ENCODE results near the gene AS3MT. TPM values are rescaled to one million over a fixed set of nuclear protein-coding genes. Genes with fewer than 3 reads are reported as not detected.
"Not testable (repeated sequence)": the region's sequence is repeated elsewhere in the genome, so short reads cannot be mapped to it uniquely, and the experiment has no call there.

Gene AS3MT
- total RNA-seq, 1 experiment from 2014 or later = 0.35 TPM

GRCh38 chr10:102927311-102928010 lies 58.2 kb downstream of the AS3MT start:
- no peak overlapping the region for H3K4me3 Mint-ChIP-seq (ENCODE audit: low read depth, unreplicated experiment)
- intact Hi-C loops (cut with micrococcal nuclease; ENCODE audit: unreplicated experiment) = no loop called here
- no peaks in the 10 kb centered on the region for H3K4me1 Mint-ChIP-seq (ENCODE audit: low read depth, unreplicated experiment)
- no peaks in the 10 kb centered on the region for H3K27me3 Mint-ChIP-seq (ENCODE audit: unreplicated experiment)
- H3K36me3 Mint-ChIP-seq (ENCODE audit: insufficient read depth, unreplicated experiment) = no peaks in the 10 kb centered on the region
- no peak for DNase-seq
- no TSS peak for BruUV-seq (replicated peaks)
- no peak overlapping the region for H3K27ac Mint-ChIP-seq (ENCODE audit: unreplicated experiment)
- CTCF ChIA-PET = no interaction called here
- H3K9me3 Mint-ChIP-seq (ENCODE audit: low read depth, unreplicated experiment) = no peaks in the 10 kb centered on the region
- TF ChIP-seq CTCF (IDR thresholded peaks at IDR 0.05; ENCODE audit: unreplicated experiment) = no peak

- DNase-seq; H3K4me1 Mint-ChIP-seq (ENCODE audit: low read depth, unreplicated experiment); H3K4me3 Mint-ChIP-seq (ENCODE audit: low read depth, unreplicated experiment); H3K36me3 Mint-ChIP-seq (ENCODE audit: insufficient read depth, unreplicated experiment); BruUV-seq (replicated peaks); H3K27me3 Mint-ChIP-seq (ENCODE audit: unreplicated experiment); H3K27ac Mint-ChIP-seq (ENCODE audit: unreplicated experiment); H3K9me3 Mint-ChIP-seq (ENCODE audit: low read depth, unreplicated experiment); intact Hi-C loops (cut with micrococcal nuclease; ENCODE audit: unreplicated experiment); CTCF ChIA-PET: not testable (repeated sequence)
Measured at GRCh38 chr10:102928442-102928841, 59.2 kb downstream of the AS3MT start.

- H3K36me3 Mint-ChIP-seq (ENCODE audit: insufficient read depth, unreplicated experiment) = no peaks in the 10 kb centered on the region
- DNase-seq = no peak
- H3K4me1 Mint-ChIP-seq (ENCODE audit: low read depth, unreplicated experiment) = no peaks in the 10 kb centered on the region
- no peak overlapping the region for H3K4me3 Mint-ChIP-seq (ENCODE audit: low read depth, unreplicated experiment)
- intact Hi-C loops (cut with micrococcal nuclease; ENCODE audit: unreplicated experiment) = no loop called here
- CTCF ChIA-PET = no interaction called here
- no TSS peak for BruUV-seq (replicated peaks)
- H3K27me3 Mint-ChIP-seq (ENCODE audit: unreplicated experiment) = no peaks in the 10 kb centered on the region
- H3K9me3 Mint-ChIP-seq (ENCODE audit: low read depth, unreplicated experiment) = no peaks in the 10 kb centered on the region
- TF ChIP-seq CTCF (IDR thresholded peaks at IDR 0.05; ENCODE audit: unreplicated experiment) = no peak
- H3K27ac Mint-ChIP-seq (ENCODE audit: unreplicated experiment) = no peak overlapping the region
Measured at GRCh38 chr10:102930720-102931119, 61.5 kb downstream of the AS3MT start.

- no peaks in the 10 kb centered on the region for H3K27me3 Mint-ChIP-seq (ENCODE audit: unreplicated experiment)
- CTCF ChIA-PET = no interaction called here
- DNase-seq = no peak
- BruUV-seq (replicated peaks) = no TSS peak
- H3K36me3 Mint-ChIP-seq (ENCODE audit: insufficient read depth, unreplicated experiment) = no peaks in the 10 kb centered on the region
- H3K4me3 Mint-ChIP-seq (ENCODE audit: low read depth, unreplicated experiment) = no peak overlapping the region
- no peak for TF ChIP-seq CTCF (IDR thresholded peaks at IDR 0.05; ENCODE audit: unreplicated experiment)
- H3K27ac Mint-ChIP-seq (ENCODE audit: unreplicated experiment) = no peak overlapping the region
- intact Hi-C loops (cut with micrococcal nuclease; ENCODE audit: unreplicated experiment) = no loop called here
- no peaks in the 10 kb centered on the region for H3K4me1 Mint-ChIP-seq (ENCODE audit: low read depth, unreplicated experiment)
- H3K9me3 Mint-ChIP-seq (ENCODE audit: low read depth, unreplicated experiment) = no peaks in the 10 kb centered on the region
Measured at GRCh38 chr10:102931643-102932042, 62.4 kb downstream of the AS3MT start.

- CTCF ChIA-PET = interaction anchor here (0.7 kb wide), 1 partner anchor 642 kb away, joined by 3 read pairs; no protein-coding TSS in a partner anchor
- Mint-ChIP-seq H3K27ac (ENCODE audit: unreplicated experiment) (no peak overlapping the region), H3K27me3 (ENCODE audit: unreplicated experiment) (no peaks in the 10 kb centered on the region), H3K4me1 (ENCODE audit: low read depth, unreplicated experiment) (no peaks in the 10 kb centered on the region), H3K4me3 (ENCODE audit: low read depth, unreplicated experiment) (no peak overlapping the region), H3K36me3 (ENCODE audit: insufficient read depth, unreplicated experiment) (no peaks in the 10 kb centered on the region), H3K9me3 (ENCODE audit: low read depth, unreplicated experiment) (no peaks in the 10 kb centered on the region)
- no TSS peak for BruUV-seq (replicated peaks)
- DNase-seq = no peak
- no peak for TF ChIP-seq CTCF (IDR thresholded peaks at IDR 0.05; ENCODE audit: unreplicated experiment)
- intact Hi-C loops (cut with micrococcal nuclease; ENCODE audit: unreplicated experiment) = no loop called here
Measured at GRCh38 chr10:102935505-102935904, 66.2 kb downstream of the AS3MT start.

Measured in Calu3 (cell line).